HG03045 (cell line): Measurements from ENCODE around the gene CABLES1.
A peak's percentile ranks its signal among the peaks of the same experiment; 100 is the strongest.

Experiments
- ATAC-seq: cut with Tn5 transposase; IDR thresholded peaks from one replicate; pipeline ENCODE4 v1.9.1; 2021; ENCODE audit warnings: mild to moderate bottlenecking, moderate library complexity; ENCODE audit not compliant: unreplicated experiment

Gene CABLES1

DNA sequence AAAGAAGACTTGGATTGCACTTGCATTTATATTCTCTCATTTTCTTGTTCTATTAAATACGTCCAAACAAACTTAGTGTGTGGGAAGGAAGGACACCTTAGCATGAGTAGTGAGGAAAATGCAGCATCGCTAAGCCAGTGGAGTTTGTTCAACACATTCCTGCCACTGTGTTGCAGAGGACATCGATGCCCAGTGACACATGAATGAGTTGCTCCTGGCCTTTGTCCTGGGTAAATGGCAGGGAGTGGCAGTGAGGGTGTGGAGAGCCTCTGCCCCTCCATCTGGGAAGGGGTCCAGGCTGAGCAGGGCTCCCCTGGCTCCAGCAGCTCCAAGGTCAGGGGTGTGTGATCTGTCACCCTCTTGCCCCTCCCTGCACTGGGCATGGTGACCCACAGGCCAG, 75.9 kb downstream of the CABLES1 start:
- no peak for ATAC-seq

DNA sequence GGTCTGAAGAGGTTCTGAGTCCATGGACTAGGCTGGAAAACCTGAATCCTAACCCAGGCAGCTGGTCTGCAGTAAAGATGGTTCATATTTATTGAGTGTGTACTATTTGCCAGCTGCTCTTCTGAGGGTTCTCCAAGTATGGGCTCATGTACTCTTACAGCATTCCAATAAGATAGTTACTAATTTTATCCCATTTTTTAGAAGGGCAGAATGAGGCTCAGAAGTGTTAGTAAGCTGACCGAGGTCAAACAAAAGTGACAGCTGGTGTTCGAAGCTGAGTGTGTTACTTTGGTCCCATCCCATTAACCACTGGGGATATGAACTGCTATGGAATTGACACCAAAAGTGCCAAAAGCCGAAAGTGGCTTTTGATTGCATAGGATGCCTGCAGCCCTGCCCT, 76.9 kb downstream of the CABLES1 start:
- ATAC-seq: no peak

DNA sequence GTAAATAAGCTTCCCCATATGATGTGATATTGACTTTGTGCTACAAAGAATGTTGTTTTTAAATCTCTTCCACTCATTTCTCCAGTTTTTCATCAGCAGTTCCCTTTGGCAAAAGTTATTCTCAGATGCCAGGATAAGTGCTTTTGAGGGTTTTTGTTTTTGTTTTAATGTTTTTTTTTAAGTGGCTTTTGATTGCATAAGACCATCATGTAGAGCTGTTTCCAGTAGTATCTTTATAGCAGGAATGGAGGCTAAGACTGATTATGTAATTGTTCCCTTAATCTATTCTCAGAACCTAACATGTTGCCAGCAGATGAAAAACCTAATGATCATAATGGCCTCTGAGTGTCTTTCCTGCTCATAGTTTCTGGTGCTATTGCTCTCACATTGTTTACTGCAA, 77.9 kb downstream of the CABLES1 start:
- ATAC-seq: no peak

DNA sequence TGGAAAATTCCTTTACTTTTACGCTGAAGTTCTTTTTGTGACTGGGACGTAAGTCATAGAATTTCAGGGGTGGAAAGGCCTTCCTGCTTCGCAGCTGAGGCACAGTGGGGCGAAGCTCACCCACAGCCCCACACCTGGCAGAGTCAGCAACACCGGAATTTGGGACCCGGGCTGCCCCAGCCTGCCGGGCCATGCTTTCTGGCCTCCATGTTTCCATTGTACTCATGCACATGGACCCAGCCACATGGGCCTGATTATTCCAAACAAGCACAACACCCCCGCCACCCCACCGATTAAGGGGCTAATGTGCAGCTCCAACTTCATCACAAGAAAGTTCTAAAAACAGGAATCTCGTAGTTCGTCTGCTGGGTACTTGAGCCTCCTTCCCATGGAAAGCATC, 82.5 kb downstream of the CABLES1 start:
- ATAC-seq: no peak

GRCh38 chr18:23220355-23220754, 85.1 kb downstream of the CABLES1 start:
- ATAC-seq: no peak

- ATAC-seq: no peak
Observed at GRCh38 chr18:23223641-23224040, 88.4 kb downstream of the CABLES1 start.

DNA sequence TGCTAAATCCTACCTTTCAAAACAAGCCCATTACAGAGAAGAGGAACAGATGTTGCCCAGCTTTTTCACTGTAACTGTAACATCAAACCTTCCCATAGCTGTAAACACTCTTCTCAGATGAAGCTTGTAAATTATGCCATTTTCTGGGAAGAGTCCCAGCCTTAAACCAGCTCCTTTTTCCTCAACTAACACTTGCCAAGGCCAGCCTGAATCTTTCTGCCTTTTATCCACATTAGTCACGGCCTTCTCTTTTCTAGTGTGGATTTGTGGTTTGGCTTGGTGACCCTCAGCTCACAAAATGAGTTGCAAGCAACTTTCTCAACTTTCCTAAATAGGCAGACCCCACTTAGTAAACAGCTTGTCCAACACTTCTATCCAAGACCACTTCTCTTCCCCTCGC, 90.2 kb downstream of the CABLES1 start:
- no peak for ATAC-seq

GRCh38 chr18:23226391-23226790, 91.1 kb downstream of the CABLES1 start:
- no peak for ATAC-seq

GRCh38 chr18:23226930-23227725, 91.8 kb downstream of the CABLES1 start:
- no peak for ATAC-seq

DNA sequence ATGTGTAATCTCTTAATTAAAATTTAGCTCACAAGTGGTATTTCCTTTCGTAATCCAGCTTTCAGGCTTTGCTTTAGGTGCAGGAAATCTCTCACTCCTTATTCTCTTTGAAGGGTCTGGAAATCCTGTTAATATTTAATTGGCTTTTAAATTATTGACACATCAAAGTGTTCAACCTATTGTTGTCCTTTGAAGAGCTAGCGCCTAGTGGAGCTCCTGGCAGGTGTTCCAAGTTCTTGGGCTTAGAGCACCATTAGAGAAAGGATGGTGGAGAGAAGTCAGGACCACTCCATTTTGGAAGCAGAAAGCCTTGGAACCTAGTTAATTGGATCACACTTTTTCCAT, 92.4 kb downstream of the CABLES1 start:
- no peak for ATAC-seq

- ATAC-seq: peak; percentile 29
Observed at GRCh38 chr18:23228102-23229061, 93.1 kb downstream of the CABLES1 start.

GRCh38 chr18:23229472-23229871, 94.2 kb downstream of the CABLES1 start:
- ATAC-seq: no peak

DNA sequence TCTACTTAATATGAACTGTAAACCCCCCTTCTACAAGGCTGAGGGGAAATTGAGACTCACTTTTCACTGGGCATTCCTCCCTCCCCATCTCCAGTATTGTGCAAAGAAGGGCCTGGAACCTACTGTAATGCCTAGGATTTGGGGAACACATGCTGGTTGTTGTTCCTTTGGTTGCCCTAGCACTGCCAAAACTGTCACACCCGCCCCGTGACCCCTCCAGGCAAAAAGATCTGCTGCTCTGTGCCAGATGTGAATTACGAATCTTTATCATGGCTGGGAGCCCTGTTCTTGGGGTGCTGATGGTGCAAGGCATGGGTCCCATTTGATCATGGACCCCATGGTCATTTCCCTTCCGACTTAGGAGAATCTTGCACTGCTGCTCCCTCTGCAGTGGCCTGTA, 95.4 kb downstream of the CABLES1 start:
- no peak for ATAC-seq

DNA sequence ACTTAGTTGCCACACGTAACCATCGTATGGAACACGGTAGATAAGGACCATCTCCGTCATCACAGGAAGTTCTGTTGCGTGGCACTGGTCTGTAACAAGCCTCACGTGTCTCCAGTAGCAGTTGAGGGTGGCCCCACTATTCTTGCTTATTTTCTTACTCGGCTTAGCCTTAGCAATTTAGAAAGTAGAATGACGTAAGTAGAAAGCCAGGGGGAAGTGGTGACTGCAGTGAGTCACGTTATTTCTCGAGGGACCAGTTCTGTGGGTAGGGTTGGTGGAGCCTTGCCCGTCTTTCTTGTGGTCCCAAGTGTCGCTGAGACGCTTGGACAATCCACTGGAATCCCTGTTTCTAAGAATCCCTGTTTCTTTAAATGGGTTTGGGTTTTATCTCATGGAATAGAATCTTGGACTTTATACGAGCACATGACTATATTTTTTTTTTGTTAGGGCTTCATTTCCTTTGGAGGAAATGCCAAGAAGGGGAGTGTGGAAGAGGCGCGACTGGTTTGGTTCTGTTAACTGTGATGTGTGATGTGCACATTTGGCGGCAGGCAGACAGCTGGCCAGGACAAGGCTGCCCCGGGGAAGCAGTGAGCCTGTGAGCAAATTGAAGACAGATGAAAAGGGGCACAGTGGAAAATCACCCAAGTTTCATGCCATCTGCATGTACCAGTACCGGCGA, 96.2 kb downstream of the CABLES1 start:
- ATAC-seq: peak; percentile 91

- no peak for ATAC-seq
Observed at GRCh38 chr18:23232331-23232730, 97.0 kb downstream of the CABLES1 start.

GRCh38 chr18:23234619-23235018, 99.3 kb downstream of the CABLES1 start:
- ATAC-seq: no peak

- ATAC-seq: no peak
Observed at GRCh38 chr18:23235336-23235735, 100.1 kb downstream of the CABLES1 start.

- no peak for ATAC-seq
Observed at GRCh38 chr18:23235860-23236259, 100.6 kb downstream of the CABLES1 start.

DNA sequence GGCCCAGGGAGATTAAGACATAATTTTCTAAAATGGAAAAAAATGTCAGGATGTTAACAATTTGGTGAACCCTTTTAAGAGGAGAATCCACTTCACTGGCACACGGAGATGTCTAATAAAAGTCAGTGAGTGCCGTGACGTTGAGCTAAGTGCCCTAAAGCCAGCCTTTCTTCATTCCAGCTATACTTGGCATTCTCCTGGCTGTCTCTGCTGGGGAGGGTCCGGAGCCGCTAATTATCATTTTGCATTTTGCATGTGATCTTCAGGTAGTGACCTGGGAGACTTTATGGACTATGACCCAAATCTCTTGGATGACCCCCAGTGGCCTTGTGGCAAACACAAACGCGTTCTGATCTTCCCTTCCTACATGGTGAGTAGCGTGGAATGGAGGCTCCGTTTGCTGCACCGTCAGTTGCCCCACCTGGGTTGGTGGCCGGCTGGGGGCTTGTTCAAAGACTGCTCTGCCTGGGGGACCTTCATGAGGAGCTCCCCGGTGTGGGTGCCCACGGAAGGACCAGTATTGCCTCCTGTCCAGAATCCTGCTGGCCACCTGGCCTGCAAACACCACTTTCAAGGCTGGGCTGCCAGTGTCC, 101.7 kb downstream of the CABLES1 start:
- ATAC-seq: no peak

- ATAC-seq: peak; percentile 64
Observed at GRCh38 chr18:23237524-23238151, 102.4 kb downstream of the CABLES1 start.

DNA sequence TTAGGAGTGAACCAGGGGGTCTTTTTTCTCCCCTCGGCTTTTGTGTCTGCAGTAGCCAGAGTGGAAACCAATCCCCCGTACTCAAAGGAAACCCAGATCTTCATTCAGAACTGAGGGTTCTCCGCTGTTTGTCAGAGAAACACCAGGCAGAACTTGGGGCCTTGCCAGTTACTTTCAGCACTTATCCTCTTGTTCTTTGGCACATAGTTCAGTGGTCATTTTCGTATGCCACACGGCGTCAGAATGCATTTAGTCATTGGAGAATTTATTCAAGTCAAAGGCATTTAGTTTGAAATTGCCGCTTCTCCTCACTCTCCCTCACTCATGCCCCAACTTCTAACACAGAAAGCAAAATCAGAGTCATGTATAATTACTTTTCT, 102.9 kb downstream of the CABLES1 start:
- ATAC-seq: no peak
